OCI-LY3 (cell line): ENCODE measurements around the gene A3GALT2.

Source experiments
- EZH2phosphoT487 ChIP-seq: fragments of 200-600 bp; shearing (Covaris generic); IDR thresholded peaks from 2 replicates; pipeline ENCODE4 v1.6.1; 2018; ENCODE audit warnings: antibody characterized with exemption, mixed run types, low read depth
- TF ChIP-seq, protein P1 (sequence below): fragments of 200-600, 300-600 bp; sonication (generic); IDR thresholded peaks from 2 replicates; pipeline ENCODE4 v1.5.1; 2014; ENCODE audit warnings: antibody characterized with exemption, low read length, low read depth

DNA sequence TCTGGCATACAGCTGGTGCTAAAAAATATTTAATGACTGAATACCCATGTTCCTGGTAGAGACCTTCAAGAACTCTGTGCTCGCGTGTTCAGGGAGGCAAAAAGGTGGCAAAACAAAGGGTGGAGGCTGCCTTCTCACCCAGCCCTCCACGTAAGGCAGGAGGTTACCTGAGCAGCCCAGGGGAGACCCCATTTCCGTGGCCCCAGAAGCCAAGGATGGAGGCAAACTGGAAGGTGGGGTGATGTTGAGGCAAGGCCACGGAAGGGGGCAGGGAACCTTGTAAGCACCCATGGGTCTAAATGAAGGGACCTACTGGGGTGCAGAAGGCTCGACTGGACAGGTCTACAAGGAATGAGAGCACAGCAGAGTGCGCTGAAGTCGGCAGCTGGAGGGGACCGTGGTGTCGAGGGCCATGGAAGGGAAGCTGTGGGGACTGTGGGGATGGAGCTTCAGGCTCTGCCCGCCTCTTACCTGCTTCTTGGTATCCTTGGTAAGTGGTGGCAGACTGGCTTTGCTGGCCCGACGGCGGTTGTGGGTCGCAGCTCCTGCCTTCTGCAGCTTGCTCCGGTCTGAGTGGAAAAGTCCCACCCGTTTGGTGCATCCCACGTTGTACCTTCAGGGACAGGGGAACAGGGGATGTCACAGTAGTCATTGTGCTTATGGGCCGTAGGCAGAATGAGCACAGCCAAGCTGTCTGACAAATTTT lies 8.9 kb upstream of the A3GALT2 start:
- TF ChIP-seq, protein P1, sequence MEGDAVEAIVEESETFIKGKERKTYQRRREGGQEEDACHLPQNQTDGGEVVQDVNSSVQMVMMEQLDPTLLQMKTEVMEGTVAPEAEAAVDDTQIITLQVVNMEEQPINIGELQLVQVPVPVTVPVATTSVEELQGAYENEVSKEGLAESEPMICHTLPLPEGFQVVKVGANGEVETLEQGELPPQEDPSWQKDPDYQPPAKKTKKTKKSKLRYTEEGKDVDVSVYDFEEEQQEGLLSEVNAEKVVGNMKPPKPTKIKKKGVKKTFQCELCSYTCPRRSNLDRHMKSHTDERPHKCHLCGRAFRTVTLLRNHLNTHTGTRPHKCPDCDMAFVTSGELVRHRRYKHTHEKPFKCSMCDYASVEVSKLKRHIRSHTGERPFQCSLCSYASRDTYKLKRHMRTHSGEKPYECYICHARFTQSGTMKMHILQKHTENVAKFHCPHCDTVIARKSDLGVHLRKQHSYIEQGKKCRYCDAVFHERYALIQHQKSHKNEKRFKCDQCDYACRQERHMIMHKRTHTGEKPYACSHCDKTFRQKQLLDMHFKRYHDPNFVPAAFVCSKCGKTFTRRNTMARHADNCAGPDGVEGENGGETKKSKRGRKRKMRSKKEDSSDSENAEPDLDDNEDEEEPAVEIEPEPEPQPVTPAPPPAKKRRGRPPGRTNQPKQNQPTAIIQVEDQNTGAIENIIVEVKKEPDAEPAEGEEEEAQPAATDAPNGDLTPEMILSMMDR = no peak
- no peak for TF ChIP-seq EZH2phosphoT487
